HUES48 (cell line): Measurements from ENCODE around the gene TBK1.
"Not testable (repeated sequence)": the region's sequence is repeated elsewhere in the genome, so short reads cannot be mapped to it uniquely, and the experiment has no call there.

Source experiments
- H3K27ac ChIP-seq: one replicate; pipeline ENCODE4 v1.7.0; 2013; ENCODE audit warnings: low read depth, low read length, inconsistent platforms
- H3K27me3 ChIP-seq: 2 replicates; pipeline ENCODE4 v1.6.1; 2013; ENCODE audit warnings: mild to moderate bottlenecking, low read length; ENCODE audit not compliant: control insufficient read depth, insufficient read depth
- H3K36me3 ChIP-seq: 2 replicates; pipeline ENCODE4 v1.6.1; 2013; ENCODE audit warnings: low read length; ENCODE audit not compliant: control insufficient read depth, insufficient read depth
- H3K4me1 ChIP-seq: 2 replicates; pipeline ENCODE4 v1.6.1; 2013; ENCODE audit warnings: mild to moderate bottlenecking, low read length; ENCODE audit not compliant: control insufficient read depth, insufficient read depth
- H3K4me3 ChIP-seq: 2 replicates; pipeline ENCODE4 v1.5.1; 2013; ENCODE audit warnings: mild to moderate bottlenecking, low read depth, low read length
- H3K9ac ChIP-seq: 2 replicates; pipeline ENCODE4 v1.6.1; 2013; ENCODE audit warnings: mild to moderate bottlenecking, low read depth, low read length, moderate library complexity
- H3K9me3 ChIP-seq: 2 replicates; pipeline ENCODE4 v1.6.1; 2013; ENCODE audit warnings: low read length; ENCODE audit not compliant: control insufficient read depth, insufficient read depth

The TBK1 gene

GRCh38 chr12:64526859-64527258 is 74.9 kb downstream of the TBK1 start:
- H3K36me3 ChIP-seq, result no peaks in the 10 kb centered on the region
- H3K4me1 ChIP-seq, result peaks cover 15% of the 10 kb centered on the region
- no peaks in the 10 kb centered on the region for H3K27me3 ChIP-seq
- no peaks in the 10 kb centered on the region for H3K9me3 ChIP-seq
- no peak overlapping the region for H3K9ac ChIP-seq
- H3K4me3 ChIP-seq, result no peak overlapping the region
- H3K27ac ChIP-seq, result no peak overlapping the region

GRCh38 chr12:64528616-64529015 is 76.7 kb downstream of the TBK1 start:
- H3K9me3 ChIP-seq, result no peaks in the 10 kb centered on the region
- H3K36me3 ChIP-seq, result no peaks in the 10 kb centered on the region
- H3K9ac ChIP-seq, result no peak overlapping the region
- H3K4me3 ChIP-seq, result no peak overlapping the region
- H3K27me3 ChIP-seq, result no peaks in the 10 kb centered on the region
- H3K4me1 ChIP-seq, result peaks cover 8% of the 10 kb centered on the region
- no peak overlapping the region for H3K27ac ChIP-seq

GRCh38 chr12:64530566-64530965 is 78.6 kb downstream of the TBK1 start:
- H3K4me3 ChIP-seq, result no peak overlapping the region
- no peak overlapping the region for H3K27ac ChIP-seq
- H3K9ac ChIP-seq, result no peak overlapping the region
- no peaks in the 10 kb centered on the region for H3K36me3 ChIP-seq
- H3K4me1 ChIP-seq, result peaks cover 8% of the 10 kb centered on the region
- no peaks in the 10 kb centered on the region for H3K27me3 ChIP-seq
- no peaks in the 10 kb centered on the region for H3K9me3 ChIP-seq

- Histone ChIP-seq H3K9me3 (no peaks in the 10 kb centered on the region), H3K9ac (no peak overlapping the region), H3K4me3 (no peak overlapping the region), H3K27me3 (no peaks in the 10 kb centered on the region), H3K27ac (peak overlapping the region; percentile 53), H3K36me3 (no peaks in the 10 kb centered on the region), H3K4me1 (peaks cover 8% of the 10 kb centered on the region)
These were observed 79.9 kb downstream of the TBK1 start for GRCh38 chr12:64531665-64532334.

- H3K4me1 ChIP-seq, result peaks cover 8% of the 10 kb centered on the region
- H3K36me3 ChIP-seq, result no peaks in the 10 kb centered on the region
- H3K27ac ChIP-seq, result no peak overlapping the region
- no peak overlapping the region for H3K9ac ChIP-seq
- H3K27me3 ChIP-seq, result no peaks in the 10 kb centered on the region
- H3K4me3 ChIP-seq, result no peak overlapping the region
- H3K9me3 ChIP-seq, result no peaks in the 10 kb centered on the region
These were observed 80.9 kb downstream of the TBK1 start for GRCh38 chr12:64532734-64533351.

GRCh38 chr12:64534672-64535199 is 82.8 kb downstream of the TBK1 start:
- H3K27ac ChIP-seq, result no peak overlapping the region

GRCh38 chr12:64538121-64538520 is 86.2 kb downstream of the TBK1 start:
- Histone ChIP-seq H3K4me3 (no peak overlapping the region), H3K36me3 (no peaks in the 10 kb centered on the region), H3K27ac (no peak overlapping the region), H3K4me1 (no peaks in the 10 kb centered on the region), H3K27me3 (no peaks in the 10 kb centered on the region), H3K9me3 (no peaks in the 10 kb centered on the region), H3K9ac (no peak overlapping the region)

More at GRCh38 chr12:64534672-64535199, 82.8 kb downstream of the TBK1 start:
- no peak overlapping the region for H3K4me3 ChIP-seq
- no peaks in the 10 kb centered on the region for H3K36me3 ChIP-seq
- H3K27me3 ChIP-seq, result no peaks in the 10 kb centered on the region
- peaks cover 8% of the 10 kb centered on the region for H3K4me1 ChIP-seq
- H3K9me3 ChIP-seq, result no peaks in the 10 kb centered on the region
- no peak overlapping the region for H3K9ac ChIP-seq

GRCh38 chr12:64542409-64543047 is 90.6 kb downstream of the TBK1 start:
- not testable (repeated sequence) for H3K36me3 ChIP-seq, H3K27me3 ChIP-seq, H3K4me3 ChIP-seq, H3K9me3 ChIP-seq, H3K27ac ChIP-seq, H3K4me1 ChIP-seq, H3K9ac ChIP-seq

GRCh38 chr12:64544371-64545080 is 92.6 kb downstream of the TBK1 start:
- H3K9me3 ChIP-seq, result no peaks in the 10 kb centered on the region
- H3K36me3 ChIP-seq, result no peaks in the 10 kb centered on the region
- H3K9ac ChIP-seq, result no peak overlapping the region
- no peak overlapping the region for H3K4me3 ChIP-seq
- H3K4me1 ChIP-seq, result peaks cover 6% of the 10 kb centered on the region
- H3K27ac ChIP-seq, result no peak overlapping the region
- no peaks in the 10 kb centered on the region for H3K27me3 ChIP-seq

- peaks cover 6% of the 10 kb centered on the region for H3K4me1 ChIP-seq
- H3K27ac ChIP-seq, result no peak overlapping the region
- H3K9me3 ChIP-seq, result no peaks in the 10 kb centered on the region
- no peak overlapping the region for H3K9ac ChIP-seq
- no peak overlapping the region for H3K4me3 ChIP-seq
- no peaks in the 10 kb centered on the region for H3K27me3 ChIP-seq
- H3K36me3 ChIP-seq, result no peaks in the 10 kb centered on the region
These were observed 93.1 kb downstream of the TBK1 start for GRCh38 chr12:64545081-64545382.

GRCh38 chr12:64549108-64549507 is 97.2 kb downstream of the TBK1 start:
- H3K4me3 ChIP-seq, result no peak overlapping the region
- H3K4me1 ChIP-seq, result peaks cover 6% of the 10 kb centered on the region
- no peaks in the 10 kb centered on the region for H3K9me3 ChIP-seq
- no peak overlapping the region for H3K27ac ChIP-seq
- H3K36me3 ChIP-seq, result no peaks in the 10 kb centered on the region
- H3K9ac ChIP-seq, result no peak overlapping the region
- H3K27me3 ChIP-seq, result no peaks in the 10 kb centered on the region
